Ovary (tissue), 9 donors: Measurements from ENCODE around the gene TBATA. TPM values are rescaled to one million over a fixed set of nuclear protein-coding genes. Genes with fewer than 3 reads are reported as not detected.

Experiments used
- DNase-seq, 5 donors: peaks; one replicate each; pipeline ENCODE4 v3.0.0-alpha.2; 2019 to 2020
- H3K27ac ChIP-seq, 2 donors: fragments of 200-600 bp; one replicate each; pipeline versions ENCODE4 v1.5.1 to v1.8.0; 2019 to 2022
- H3K27me3 ChIP-seq: fragments of 200-600 bp; one replicate; pipeline ENCODE4 v1.8.0; 2022
- H3K36me3 ChIP-seq: fragments of 200-600 bp; sonication (generic); one replicate; pipeline ENCODE4 v1.5.1; 2019
- H3K4me1 ChIP-seq: one replicate; pipeline ENCODE4 v1.8.1; 2013; ENCODE audit warnings: mild to moderate bottlenecking, moderate library complexity; ENCODE audit not compliant: insufficient read depth
- H3K4me3 ChIP-seq: fragments of 200-600 bp; sonication (generic); one replicate; pipeline ENCODE4 v1.5.1; 2017
- H3K9me3 ChIP-seq, 2 donors: fragments of 200-600 bp in 1 of 2; sonication (generic) in 1 of 2; one replicate each; pipeline versions ENCODE4 v1.5.1 to v1.8.1; 2013 to 2019; ENCODE audit warnings: mild to moderate bottlenecking in 1 of 2, moderate library complexity in 1 of 2
- CTCF ChIP-seq, 3 donors: fragments of 450-650 bp in 2 of 3; fragments of 200-600 bp in 1 of 3; IDR thresholded peaks; one replicate each; pipeline versions ENCODE4 v1.5.1 to v1.8.0; 2016 to 2022; ENCODE audit warnings: antibody characterized with exemption in 3 of 3, mild to moderate bottlenecking in 1 of 3
- EP300 ChIP-seq: sonication (generic); formaldehyde crosslinking; IDR thresholded peaks from one replicate; pipeline ENCODE4 v1.6.1; 2017; ENCODE audit warnings: antibody characterized with exemption
- POLR2A ChIP-seq: fragments of 450-650 bp; IDR thresholded peaks from one replicate; pipeline ENCODE4 v1.6.1; 2017; ENCODE audit warnings: antibody characterized with exemption, mild to moderate bottlenecking, moderate library complexity
- WGBS, 3 donors: extraction: QIAGEN DNeasy Blood & Tissue Kit in 1 of 3; methylation state at CpG; one replicate each; pipeline versions ENCODE4 v1.1.5 to v1.1.7; 2013 to 2017; 5-methylcytosine and 5-hydroxymethylcytosine counted together
- intact Hi-C, 4 donors: fragments of 100-400 bp; cut with DNase I; formaldehyde crosslinking; loops; one replicate each; pipeline versions ENCODE4 v1.11.0 to v1.15.1; 2022 to 2023
- polyA plus RNA-seq, 2 donors: library from polyadenylated mRNA; stranded (reverse); fragments of 200-250 nt in 1 of 2; fragments of 350-450 nt in 1 of 2; fragmentation: Illumina TruSeq in 1 of 2; extraction: RNeasy Lipid Tissue Mini Kit (QIAGEN cat#74804) in 1 of 2; gene quantifications; one replicate each; pipeline ENCODE4 v1.2.3, GENCODE V29; 2013 to 2014
- total RNA-seq, 7 donors: library from RNA; depleted of rRNA in 2 of 7; stranded (reverse); fragments of >200 nt in 2 of 7; fragmentation: NEBNext Ultra II Directional in 3 of 7; extraction: Animal tissue kit (Norgen Biotek cat#: 25700) in 3 of 7; gene quantifications; one replicate each; pipeline versions ENCODE4 v1.1.0 to v1.2.4, GENCODE V29; 2016 to 2023
- donor health status: DM: no; HTN: no; CAD: no; lungs with moderate emphysema.
- donor health status: DM: no; HTN: no; CAD: no.
- donor health status: Bipolar disorder and iron deficiency.
- donor health status: DM: yes; HTN: yes; CAD: no.
- donor health status: DM: no; HTN: no; CAD: no.
- donor health status: DM: yes; HTN: yes; CAD: no.

TBATA gene
- total and polyA plus RNA-seq, 9 donors, result not detected

- Histone ChIP-seq H3K27ac (no peak overlapping the region), H3K9me3 (no peaks in the 10 kb centered on the region), H3K27me3 (no peaks in the 10 kb centered on the region), H3K36me3 (no peaks in the 10 kb centered on the region), H3K4me1 (no peaks in the 10 kb centered on the region), H3K4me3 (no peak overlapping the region)
- DNase-seq, result no peak
- TF ChIP-seq POLR2A, result no peak
- TF ChIP-seq EP300, result no peak
- no peak for TF ChIP-seq CTCF (IDR thresholded peaks at IDR 0.05)
- intact Hi-C loops, result no loop called here
- WGBS, 3 donors, result 53 to 74% (median 59%) methylated on average over 4 of the region's 4 CpGs
These were observed 3.0 kb downstream of the TBATA start for GRCh38 chr10:70782086-70782745.

GRCh38 chr10:70781461-70782051 is 3.6 kb downstream of the TBATA start:
- intact Hi-C loops, result no loop called here
- H3K4me1 ChIP-seq, result no peaks in the 10 kb centered on the region
- no peaks in the 10 kb centered on the region for H3K36me3 ChIP-seq
- TF ChIP-seq CTCF (IDR thresholded peaks at IDR 0.05) (no peak), POLR2A (no peak), EP300 (no peak)
- no peak overlapping the region for H3K27ac ChIP-seq
- no peak for DNase-seq
- H3K9me3 ChIP-seq, result no peaks in the 10 kb centered on the region
- WGBS, 3 donors, result 94 to 96% (median 96%) methylated on average over 8 of the region's 8 CpGs
- H3K27me3 ChIP-seq, result no peaks in the 10 kb centered on the region
- no peak overlapping the region for H3K4me3 ChIP-seq

GRCh38 chr10:70780772-70781171 is 4.4 kb downstream of the TBATA start:
- no peak for DNase-seq
- no peak overlapping the region for H3K27ac ChIP-seq
- intact Hi-C loops, result no loop called here
- no peak for TF ChIP-seq POLR2A
- TF ChIP-seq CTCF (IDR thresholded peaks at IDR 0.05), result no peak
- no peak for TF ChIP-seq EP300
- H3K4me3 ChIP-seq, result no peak overlapping the region
- H3K4me1 ChIP-seq, result no peaks in the 10 kb centered on the region
- 79 to 93% (median 86%) methylated on average over 4 of the region's 4 CpGs for WGBS, 3 donors
- H3K9me3 ChIP-seq, result no peaks in the 10 kb centered on the region
- H3K36me3 ChIP-seq, result no peaks in the 10 kb centered on the region
- no peaks in the 10 kb centered on the region for H3K27me3 ChIP-seq

- Histone ChIP-seq H3K4me3 (no peak overlapping the region), H3K4me1 (no peaks in the 10 kb centered on the region), H3K27me3 (no peaks in the 10 kb centered on the region), H3K36me3 (no peaks in the 10 kb centered on the region), H3K9me3 (no peaks in the 10 kb centered on the region), H3K27ac (no peak overlapping the region)
- no peak for DNase-seq
- WGBS, 3 donors, result 90 to 96% (median 95%) methylated on average over 9 of the region's 9 CpGs
- intact Hi-C loops, result no loop called here
- TF ChIP-seq POLR2A (no peak), CTCF (IDR thresholded peaks at IDR 0.05) (no peak), EP300 (no peak)
These were observed 4.8 kb downstream of the TBATA start for GRCh38 chr10:70780370-70780760.
